WTC11 (cell line): ENCODE results near the gene TCEANC2. TPM values are rescaled to one million over a fixed set of nuclear protein-coding genes. Genes with fewer than 3 reads are reported as not detected.

Source experiments
- ATAC-seq: fragments of 200-7000 bp; cut with Tn5 transposase; 2 replicates; pipeline ENCODE4 v1.10.0; 2021; ENCODE audit warnings: mild to moderate bottlenecking, moderate library complexity
- CTCF ChIA-PET: fragments of 300-600 bp; sonication (Branson Sonifier 250); formaldehyde crosslinking; loops from one replicate; lab custom pipeline; 2021; ENCODE audit warnings: antibody characterized with exemption; lab: Charles Lee
- POLR2A ChIA-PET: fragments of 350-600 bp; sonication (Branson Sonifier 250); formaldehyde crosslinking; loops from one replicate; lab custom pipeline; 2021; ENCODE audit warnings: antibody characterized with exemption; lab: Charles Lee
- DNase-seq: peaks from one replicate; pipeline ENCODE4 v3.0.0; 2021; ENCODE audit warnings: low spot score
- H3K27ac Mint-ChIP-seq: 2 replicates; pipeline ENCODE4 v1.8.0; 2021; ENCODE audit warnings: mixed read lengths
- H3K27me3 Mint-ChIP-seq: 2 replicates; pipeline ENCODE4 v1.8.0; 2021; ENCODE audit warnings: low read depth, mild to moderate bottlenecking, moderate library complexity, mixed read lengths
- H3K36me3 Mint-ChIP-seq: 2 replicates; pipeline ENCODE4 v1.8.0; 2021; ENCODE audit warnings: mixed read lengths
- H3K4me1 Mint-ChIP-seq: 2 replicates; pipeline ENCODE4 v1.8.0; 2022; ENCODE audit warnings: mixed read lengths
- H3K4me3 Mint-ChIP-seq: 2 replicates; pipeline ENCODE4 v1.8.0; 2021; ENCODE audit warnings: mild to moderate bottlenecking, moderate library complexity, mixed read lengths
- H3K9me3 Mint-ChIP-seq: 2 replicates; pipeline ENCODE4 v1.8.0; 2021; ENCODE audit warnings: mixed read lengths
- CDX4 ChIP-seq: fragments of 250-450 bp; sonication (Bioruptor Pico); IDR thresholded peaks from 2 replicates; pipeline ENCODE4 v1.9.0; 2021; ENCODE audit warnings: moderate library complexity, mild to moderate bottlenecking, inconsistent platforms, borderline replicate concordance
- GABPB1 ChIP-seq: sonication (generic); formaldehyde crosslinking; IDR thresholded peaks from 2 replicates; pipeline ENCODE4 v1.8.1; 2023; ENCODE audit warnings: mild to moderate bottlenecking, missing genetic modification reagents
- GRHL2 ChIP-seq: fragments of 250-450 bp; sonication (Bioruptor Pico); IDR thresholded peaks from 2 replicates; pipeline ENCODE4 v1.8.0; 2022; ENCODE audit warnings: mild to moderate bottlenecking, moderate library complexity; ENCODE audit not compliant: insufficient replicate concordance, severe bottlenecking
- IRF2 ChIP-seq: sonication (generic); formaldehyde crosslinking; IDR thresholded peaks from 2 replicates; pipeline ENCODE4 v1.8.0; 2022; ENCODE audit warnings: low read depth, missing genetic modification reagents, borderline replicate concordance
- MXD4 ChIP-seq: fragments of 250-450 bp; sonication (Bioruptor Pico); IDR thresholded peaks from 2 replicates; pipeline ENCODE4 v1.8.0; 2021; ENCODE audit warnings: mild to moderate bottlenecking, moderate library complexity, borderline replicate concordance
- NFATC4 ChIP-seq: fragments of 250-450 bp; sonication (Bioruptor Pico); IDR thresholded peaks from 2 replicates; pipeline ENCODE4 v1.9.0; 2021; ENCODE audit warnings: mild to moderate bottlenecking
- NR2C2 ChIP-seq: sonication (generic); formaldehyde crosslinking; IDR thresholded peaks from 2 replicates; pipeline ENCODE4 v1.8.0; 2022; ENCODE audit warnings: mild to moderate bottlenecking, missing genetic modification reagents
- SMAD4 ChIP-seq: sonication (generic); formaldehyde crosslinking; IDR thresholded peaks from 2 replicates; pipeline ENCODE4 v1.8.0; 2022; ENCODE audit warnings: mild to moderate bottlenecking, missing genetic modification reagents
- TCF7 ChIP-seq: sonication (generic); formaldehyde crosslinking; IDR thresholded peaks from 2 replicates; pipeline ENCODE4 v1.8.0; 2022; ENCODE audit warnings: mild to moderate bottlenecking, low read depth, missing genetic modification reagents, moderate library complexity
- ZBTB43 ChIP-seq: sonication (generic); formaldehyde crosslinking; IDR thresholded peaks from 2 replicates; pipeline ENCODE4 v1.8.1; 2023; ENCODE audit warnings: mild to moderate bottlenecking, missing genetic modification reagents
- ZNF263 ChIP-seq: sonication (generic); formaldehyde crosslinking; IDR thresholded peaks from 2 replicates; pipeline ENCODE4 v1.8.1; 2022; ENCODE audit warnings: low read depth, mild to moderate bottlenecking, moderate library complexity, missing genetic modification reagents
- ZNF416 ChIP-seq: fragments of 250-450 bp; sonication (Bioruptor Pico); IDR thresholded peaks from 2 replicates; pipeline ENCODE4 v1.9.0; 2021; ENCODE audit warnings: mild to moderate bottlenecking, inconsistent platforms
- ZNF425 ChIP-seq: fragments of 250-450 bp; sonication (Bioruptor Pico); conservative IDR thresholded peaks from 2 replicates; pipeline ENCODE4 v1.9.0; 2021; ENCODE audit warnings: mild to moderate bottlenecking
- total RNA-seq: library from RNA; stranded (reverse); gene quantifications from 3 replicates; pipeline ENCODE4 v1.2.3, GENCODE V29; 2021
- TF ChIP-seq, protein P1 (sequence below): sonication (generic); formaldehyde crosslinking; IDR thresholded peaks from 2 replicates; pipeline ENCODE4 v1.8.1; 2023; ENCODE audit warnings: mild to moderate bottlenecking, missing genetic modification reagents, moderate library complexity
- TF ChIP-seq, protein P2 (sequence below): sonication (generic); formaldehyde crosslinking; IDR thresholded peaks from 2 replicates; pipeline ENCODE4 v1.8.0; 2022; ENCODE audit warnings: mild to moderate bottlenecking, missing genetic modification reagents
- TF ChIP-seq, protein P3 (sequence below): sonication (generic); formaldehyde crosslinking; IDR thresholded peaks from 2 replicates; pipeline ENCODE4 v1.8.0; 2022; ENCODE audit warnings: mild to moderate bottlenecking, missing genetic modification reagents
- TF ChIP-seq, protein P4 (sequence below): sonication (generic); formaldehyde crosslinking; IDR thresholded peaks from 2 replicates; pipeline ENCODE4 v1.8.1; 2022; ENCODE audit warnings: low read depth, missing genetic modification reagents, borderline replicate concordance
- TF ChIP-seq, protein P5 (sequence below): sonication (generic); formaldehyde crosslinking; IDR thresholded peaks from 2 replicates; pipeline ENCODE4 v1.8.1; 2023; ENCODE audit warnings: mild to moderate bottlenecking, missing genetic modification reagents, moderate library complexity

Gene TCEANC2
- total RNA-seq, 1 experiment from 2014 or later, result 6.3 TPM

DNA sequence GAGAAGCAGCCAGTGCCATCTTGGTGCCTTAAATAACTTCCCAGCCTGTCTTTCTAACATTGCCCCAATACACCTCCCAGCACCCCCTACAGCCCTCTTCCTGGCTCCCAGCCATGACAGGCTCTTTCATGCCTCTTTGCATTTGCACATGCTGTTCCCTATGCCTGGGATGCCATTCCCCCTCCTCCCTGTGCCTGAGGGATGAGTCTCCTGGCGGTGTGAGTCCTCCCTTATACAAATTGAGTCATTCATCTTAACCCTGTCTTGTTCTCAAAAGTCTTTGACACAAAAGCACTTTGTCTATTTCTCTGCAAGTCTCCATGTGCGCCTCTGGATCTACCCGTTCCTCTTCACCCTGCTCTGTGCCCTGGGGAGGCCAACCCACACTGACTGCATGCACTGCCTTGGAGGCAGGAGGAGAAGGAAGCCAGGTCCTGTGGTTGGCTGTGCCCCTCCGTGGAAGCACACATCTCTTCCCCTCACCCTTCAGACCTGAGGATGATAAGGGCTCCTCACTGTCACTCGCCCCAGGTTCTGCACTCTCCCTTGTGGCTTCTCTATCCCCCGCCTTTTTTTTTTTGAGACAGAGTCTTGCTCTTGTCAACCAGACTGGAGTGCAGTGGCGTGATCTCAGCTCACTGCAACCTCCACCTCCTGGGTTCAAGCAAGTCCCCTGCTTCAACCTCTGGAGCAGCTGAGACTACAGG, 74.3 kb downstream of the TCEANC2 start (continued):
- TF ChIP-seq, protein P1, sequence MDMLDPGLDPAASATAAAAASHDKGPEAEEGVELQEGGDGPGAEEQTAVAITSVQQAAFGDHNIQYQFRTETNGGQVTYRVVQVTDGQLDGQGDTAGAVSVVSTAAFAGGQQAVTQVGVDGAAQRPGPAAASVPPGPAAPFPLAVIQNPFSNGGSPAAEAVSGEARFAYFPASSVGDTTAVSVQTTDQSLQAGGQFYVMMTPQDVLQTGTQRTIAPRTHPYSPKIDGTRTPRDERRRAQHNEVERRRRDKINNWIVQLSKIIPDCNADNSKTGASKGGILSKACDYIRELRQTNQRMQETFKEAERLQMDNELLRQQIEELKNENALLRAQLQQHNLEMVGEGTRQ (CRISPR knock-in tag), result no peak
- TF ChIP-seq GABPB1 (CRISPR knock-in tag) (no peak), CDX4 (CRISPR knock-in tag) (no peak), TCF7 (CRISPR knock-in tag) (no peak)
- TF ChIP-seq, protein P2, sequence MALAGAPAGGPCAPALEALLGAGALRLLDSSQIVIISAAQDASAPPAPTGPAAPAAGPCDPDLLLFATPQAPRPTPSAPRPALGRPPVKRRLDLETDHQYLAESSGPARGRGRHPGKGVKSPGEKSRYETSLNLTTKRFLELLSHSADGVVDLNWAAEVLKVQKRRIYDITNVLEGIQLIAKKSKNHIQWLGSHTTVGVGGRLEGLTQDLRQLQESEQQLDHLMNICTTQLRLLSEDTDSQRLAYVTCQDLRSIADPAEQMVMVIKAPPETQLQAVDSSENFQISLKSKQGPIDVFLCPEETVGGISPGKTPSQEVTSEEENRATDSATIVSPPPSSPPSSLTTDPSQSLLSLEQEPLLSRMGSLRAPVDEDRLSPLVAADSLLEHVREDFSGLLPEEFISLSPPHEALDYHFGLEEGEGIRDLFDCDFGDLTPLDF, result no peak

GRCh38 chr1:54129858-54130257, 76.5 kb downstream of the TCEANC2 start:
- ChIA-PET POLR2A (no interaction called here), CTCF (interaction anchor here (0.6 kb wide), 1 partner anchor 11 kb away, joined by 5 read pairs; no protein-coding TSS in a partner anchor)
- H3K9me3 Mint-ChIP-seq, result peaks cover 4% of the 10 kb centered on the region; the same call in 1 of the 2 replicates

GRCh38 chr1:54131419-54131818, 78.0 kb downstream of the TCEANC2 start:
- ATAC-seq (no peak), DNase-seq (no peak)
- ChIA-PET POLR2A (no interaction called here), CTCF (interaction anchor here (1.0 to 2.3 kb wide), 3 partner anchors 9 to 358 kb away, joined by 5 to 11 read pairs (median 6); no protein-coding TSS in a partner anchor)
- H3K9me3 Mint-ChIP-seq, result peaks cover 4% of the 10 kb centered on the region; the same call in 1 of the 2 replicates
- no peaks in the 10 kb centered on the region for H3K36me3 Mint-ChIP-seq
- H3K27me3 Mint-ChIP-seq, result no peaks in the 10 kb centered on the region
- no peak overlapping the region for H3K4me3 Mint-ChIP-seq
- no peak overlapping the region for H3K27ac Mint-ChIP-seq
- peaks cover 24% of the 10 kb centered on the region for H3K4me1 Mint-ChIP-seq
- TF ChIP-seq IRF2, result no peak
- no peak for TF ChIP-seq MXD4 (CRISPR knock-in tag)
- no peak for TF ChIP-seq ZNF263
- TF ChIP-seq ZNF416 (CRISPR knock-in tag), result no peak
- TF ChIP-seq, protein P3, sequence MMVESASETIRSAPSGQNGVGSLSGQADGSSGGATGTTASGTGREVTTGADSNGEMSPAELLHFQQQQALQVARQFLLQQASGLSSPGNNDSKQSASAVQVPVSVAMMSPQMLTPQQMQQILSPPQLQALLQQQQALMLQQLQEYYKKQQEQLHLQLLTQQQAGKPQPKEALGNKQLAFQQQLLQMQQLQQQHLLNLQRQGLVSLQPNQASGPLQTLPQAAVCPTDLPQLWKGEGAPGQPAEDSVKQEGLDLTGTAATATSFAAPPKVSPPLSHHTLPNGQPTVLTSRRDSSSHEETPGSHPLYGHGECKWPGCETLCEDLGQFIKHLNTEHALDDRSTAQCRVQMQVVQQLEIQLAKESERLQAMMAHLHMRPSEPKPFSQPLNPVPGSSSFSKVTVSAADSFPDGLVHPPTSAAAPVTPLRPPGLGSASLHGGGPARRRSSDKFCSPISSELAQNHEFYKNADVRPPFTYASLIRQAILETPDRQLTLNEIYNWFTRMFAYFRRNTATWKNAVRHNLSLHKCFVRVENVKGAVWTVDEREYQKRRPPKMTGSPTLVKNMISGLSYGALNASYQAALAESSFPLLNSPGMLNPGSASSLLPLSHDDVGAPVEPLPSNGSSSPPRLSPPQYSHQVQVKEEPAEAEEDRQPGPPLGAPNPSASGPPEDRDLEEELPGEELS (CRISPR knock-in tag), result no peak
- TF ChIP-seq NR2C2 (CRISPR knock-in tag), result no peak
- TF ChIP-seq, protein P4, sequence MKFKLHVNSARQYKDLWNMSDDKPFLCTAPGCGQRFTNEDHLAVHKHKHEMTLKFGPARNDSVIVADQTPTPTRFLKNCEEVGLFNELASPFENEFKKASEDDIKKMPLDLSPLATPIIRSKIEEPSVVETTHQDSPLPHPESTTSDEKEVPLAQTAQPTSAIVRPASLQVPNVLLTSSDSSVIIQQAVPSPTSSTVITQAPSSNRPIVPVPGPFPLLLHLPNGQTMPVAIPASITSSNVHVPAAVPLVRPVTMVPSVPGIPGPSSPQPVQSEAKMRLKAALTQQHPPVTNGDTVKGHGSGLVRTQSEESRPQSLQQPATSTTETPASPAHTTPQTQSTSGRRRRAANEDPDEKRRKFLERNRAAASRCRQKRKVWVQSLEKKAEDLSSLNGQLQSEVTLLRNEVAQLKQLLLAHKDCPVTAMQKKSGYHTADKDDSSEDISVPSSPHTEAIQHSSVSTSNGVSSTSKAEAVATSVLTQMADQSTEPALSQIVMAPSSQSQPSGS (CRISPR knock-in tag), result no peak
- no peak for TF ChIP-seq GRHL2 (CRISPR knock-in tag)

More at GRCh38 chr1:54129858-54130257, 76.5 kb downstream of the TCEANC2 start:
- Mint-ChIP-seq H3K4me3 (no peak overlapping the region), H3K4me1 (peaks cover 12% of the 10 kb centered on the region), H3K36me3 (no peaks in the 10 kb centered on the region), H3K27me3 (no peaks in the 10 kb centered on the region), H3K27ac (no peak overlapping the region)
- DNase-seq, result no peak
- TF ChIP-seq NFATC4 (CRISPR knock-in tag) (no peak), ZNF425 (no peak), SMAD4 (CRISPR knock-in tag) (no peak), ZNF416 (CRISPR knock-in tag) (no peak), ZBTB43 (CRISPR knock-in tag) (no peak), IRF2 (no peak)
- TF ChIP-seq, protein P5, sequence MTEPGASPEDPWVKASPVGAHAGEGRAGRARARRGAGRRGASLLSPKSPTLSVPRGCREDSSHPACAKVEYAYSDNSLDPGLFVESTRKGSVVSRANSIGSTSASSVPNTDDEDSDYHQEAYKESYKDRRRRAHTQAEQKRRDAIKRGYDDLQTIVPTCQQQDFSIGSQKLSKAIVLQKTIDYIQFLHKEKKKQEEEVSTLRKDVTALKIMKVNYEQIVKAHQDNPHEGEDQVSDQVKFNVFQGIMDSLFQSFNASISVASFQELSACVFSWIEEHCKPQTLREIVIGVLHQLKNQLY, result no peak
- ATAC-seq, result no peak
